GM19351 (cell line): ENCODE results near the gene C1orf21.
"Not testable (repeated sequence)": the region's sequence is repeated elsewhere in the genome, so short reads cannot be mapped to it uniquely, and the experiment has no call there.

Source experiments
- ATAC-seq: cut with Tn5 transposase; IDR thresholded peaks from one replicate; pipeline ENCODE4 v1.9.1; 2021; ENCODE audit warnings: mild to moderate bottlenecking, moderate library complexity; ENCODE audit not compliant: unreplicated experiment

Gene C1orf21, protein sequence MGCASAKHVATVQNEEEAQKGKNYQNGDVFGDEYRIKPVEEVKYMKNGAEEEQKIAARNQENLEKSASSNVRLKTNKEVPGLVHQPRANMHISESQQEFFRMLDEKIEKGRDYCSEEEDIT

GRCh38 chr1:184386312-184387068 is at the start of gene C1orf21:
C1orf21 (plus strand) TSS chr1:184387029; CDS start chr1:184477510, 90,481 bp downstream.
- peak; percentile 82 for ATAC-seq

DNA sequence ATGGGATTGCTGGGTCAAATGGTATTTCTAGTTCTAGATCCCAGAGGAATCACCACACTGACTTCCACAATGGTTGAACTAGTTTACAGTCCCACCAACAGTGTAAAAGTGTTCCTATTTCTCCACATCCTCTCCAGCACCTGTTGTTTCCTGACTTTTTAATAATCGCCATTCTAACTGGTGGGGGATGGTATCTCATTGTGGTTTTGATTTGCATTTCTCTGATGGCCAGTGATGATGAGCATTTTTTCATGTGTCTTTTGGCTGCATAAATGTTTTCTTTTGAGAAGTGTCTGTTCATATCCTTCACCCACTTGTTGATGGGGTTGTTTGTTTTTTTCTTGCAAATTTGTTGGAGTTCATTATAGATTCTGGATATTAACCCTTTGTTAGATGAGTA is 49.0 kb upstream of the C1orf21 start:
- not testable (repeated sequence) for ATAC-seq

GRCh38 chr1:184340984-184341383 is 45.8 kb upstream of the C1orf21 start:
- no peak for ATAC-seq

- no peak for ATAC-seq
Observed at GRCh38 chr1:184350573-184350972, 36.3 kb upstream of the C1orf21 start.

GRCh38 chr1:184351416-184351975 is 35.3 kb upstream of the C1orf21 start:
- ATAC-seq, result no peak

DNA sequence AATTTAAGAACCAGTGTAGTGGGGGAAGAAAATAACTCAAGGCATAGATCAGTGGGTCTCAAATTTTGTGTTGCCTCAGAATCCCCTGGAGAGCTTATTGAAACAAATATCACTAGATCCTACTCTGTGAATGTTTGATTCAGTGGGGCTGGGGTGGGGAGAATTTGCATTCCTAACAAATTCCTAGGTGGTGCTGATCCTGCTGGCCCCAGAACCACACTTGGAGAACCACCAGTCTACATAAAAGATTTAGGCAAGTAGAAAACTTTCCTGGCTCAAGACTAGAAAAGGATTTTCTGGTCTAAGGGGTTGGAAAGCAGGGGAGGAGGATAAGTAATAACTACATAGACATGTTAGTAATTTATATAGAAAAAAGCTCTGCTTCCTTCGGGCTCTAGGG is 34.1 kb upstream of the C1orf21 start:
- ATAC-seq, result no peak

DNA sequence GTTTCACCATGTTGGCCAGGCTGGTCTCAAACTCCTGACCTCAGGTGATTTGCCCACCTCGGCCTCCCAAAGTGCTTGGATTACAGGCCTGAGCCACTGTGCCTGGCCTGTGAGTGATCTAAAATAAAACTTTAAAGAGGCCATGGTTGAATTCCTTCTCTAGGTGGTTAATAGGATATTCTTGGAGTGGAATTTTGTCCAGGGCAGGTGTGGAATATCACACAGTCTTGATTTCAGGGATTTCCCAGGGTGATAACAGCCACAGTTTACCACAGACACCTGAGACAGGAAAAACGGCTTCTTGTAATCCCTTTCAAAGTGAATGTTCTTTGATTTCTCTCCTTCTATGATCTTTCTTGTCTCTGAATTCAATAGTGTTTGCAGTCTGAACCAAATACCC is 32.1 kb upstream of the C1orf21 start:
- ATAC-seq, result no peak

DNA sequence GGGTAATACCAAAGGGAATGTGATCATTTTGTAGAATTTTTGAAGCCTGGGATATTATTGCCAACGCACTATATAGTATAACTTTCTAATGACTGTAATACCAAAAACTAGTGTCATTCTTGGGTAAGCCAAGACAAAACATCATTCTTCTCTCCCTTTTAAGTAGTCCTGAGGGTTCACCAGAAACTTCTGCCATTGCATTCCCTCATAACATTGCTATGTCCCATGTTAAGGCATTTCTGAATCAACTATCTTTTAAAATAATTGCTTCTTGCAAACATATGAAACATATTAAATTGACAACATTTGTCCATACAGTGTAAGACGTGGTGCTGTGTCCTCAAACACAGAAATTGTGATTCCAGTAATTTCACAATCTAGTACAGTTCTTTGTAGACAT is 29.9 kb upstream of the C1orf21 start:
- ATAC-seq, result no peak

DNA sequence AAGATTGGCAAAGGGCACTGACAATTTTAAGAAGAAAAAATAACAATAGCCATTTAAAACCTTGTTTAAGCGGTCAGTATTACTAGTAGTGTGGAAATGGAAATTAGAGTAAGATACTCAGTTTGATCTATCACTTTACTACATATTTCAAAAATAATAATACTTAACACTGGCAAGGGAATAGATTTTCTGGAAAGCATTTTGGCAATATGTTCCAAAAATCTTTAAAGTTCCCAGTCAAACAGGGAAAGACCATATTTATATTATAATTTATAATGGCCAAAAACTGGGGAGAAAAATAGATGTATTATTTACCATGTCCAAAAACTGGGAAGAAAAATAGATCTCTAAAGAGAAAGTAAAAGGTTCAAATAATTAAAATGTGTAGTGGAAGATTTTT is 28.6 kb upstream of the C1orf21 start:
- ATAC-seq, result no peak

- peak; percentile 79 for ATAC-seq
Observed at GRCh38 chr1:184359909-184360308, 26.9 kb upstream of the C1orf21 start.

GRCh38 chr1:184362876-184363275 is 24.0 kb upstream of the C1orf21 start:
- ATAC-seq, result no peak

GRCh38 chr1:184365699-184366098 is 21.1 kb upstream of the C1orf21 start:
- ATAC-seq, result no peak

GRCh38 chr1:184366997-184367396 is 19.8 kb upstream of the C1orf21 start:
- no peak for ATAC-seq

GRCh38 chr1:184367427-184368038 is 19.3 kb upstream of the C1orf21 start:
- no peak for ATAC-seq

DNA sequence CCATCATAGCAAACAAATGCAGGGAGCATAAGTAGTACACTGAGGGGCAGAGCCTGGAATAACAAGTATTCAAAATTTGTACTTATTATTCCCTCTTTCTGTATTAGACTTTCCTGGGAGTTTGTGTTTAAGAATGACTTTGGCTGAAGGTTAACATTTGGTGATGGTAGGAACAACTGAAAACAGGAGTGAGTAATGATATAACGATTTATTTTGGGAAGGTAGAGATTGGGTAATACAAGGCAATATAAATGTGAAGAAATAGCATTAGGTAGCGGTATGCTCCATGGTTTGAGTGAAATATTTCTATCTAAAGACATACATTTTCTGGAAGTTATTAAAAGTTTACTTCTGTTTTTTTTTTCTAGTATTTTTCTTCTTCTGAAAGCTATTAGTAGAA is 18.5 kb upstream of the C1orf21 start:
- ATAC-seq, result no peak

DNA sequence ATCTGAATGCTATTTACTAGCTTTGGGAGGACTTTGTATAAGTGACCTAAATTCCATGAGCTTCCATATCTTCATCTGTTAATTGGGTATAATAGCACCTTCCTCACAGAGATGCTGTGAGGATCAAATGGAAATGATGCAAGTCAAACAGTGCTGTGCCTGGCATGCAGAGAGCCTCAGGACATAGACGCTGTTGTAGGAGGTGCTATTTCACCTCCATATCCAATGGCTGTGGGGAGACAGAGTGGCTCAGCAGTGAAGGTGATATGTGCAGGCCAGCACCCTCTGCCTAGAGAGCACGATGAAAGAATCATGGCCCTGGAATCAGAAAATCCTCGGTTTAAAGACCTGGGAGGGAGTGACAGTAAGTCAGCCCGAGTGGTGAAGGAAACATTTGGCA is 16.0 kb upstream of the C1orf21 start:
- no peak for ATAC-seq

- ATAC-seq, result no peak
Observed at GRCh38 chr1:184373155-184373554, 13.7 kb upstream of the C1orf21 start.

DNA sequence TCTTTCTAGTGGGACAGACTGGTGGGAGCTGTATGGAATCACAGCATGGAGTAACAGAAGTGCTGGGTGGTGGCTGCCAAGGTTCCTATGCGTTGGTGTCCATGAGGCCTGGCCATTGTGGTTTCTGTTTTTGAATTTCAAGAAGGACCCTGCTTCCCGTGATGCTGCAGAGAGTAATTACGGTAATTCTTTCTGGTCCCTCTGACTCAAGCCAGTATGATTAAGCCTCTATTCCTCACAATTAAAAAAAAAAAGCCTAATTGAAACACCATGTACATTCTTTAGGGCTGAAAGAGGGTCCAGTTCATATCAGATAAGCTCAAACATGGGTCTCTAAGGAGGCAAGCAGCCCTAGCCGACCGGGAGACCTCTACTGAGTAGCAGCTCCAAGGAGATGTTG is 10.5 kb upstream of the C1orf21 start:
- ATAC-seq, result no peak

DNA sequence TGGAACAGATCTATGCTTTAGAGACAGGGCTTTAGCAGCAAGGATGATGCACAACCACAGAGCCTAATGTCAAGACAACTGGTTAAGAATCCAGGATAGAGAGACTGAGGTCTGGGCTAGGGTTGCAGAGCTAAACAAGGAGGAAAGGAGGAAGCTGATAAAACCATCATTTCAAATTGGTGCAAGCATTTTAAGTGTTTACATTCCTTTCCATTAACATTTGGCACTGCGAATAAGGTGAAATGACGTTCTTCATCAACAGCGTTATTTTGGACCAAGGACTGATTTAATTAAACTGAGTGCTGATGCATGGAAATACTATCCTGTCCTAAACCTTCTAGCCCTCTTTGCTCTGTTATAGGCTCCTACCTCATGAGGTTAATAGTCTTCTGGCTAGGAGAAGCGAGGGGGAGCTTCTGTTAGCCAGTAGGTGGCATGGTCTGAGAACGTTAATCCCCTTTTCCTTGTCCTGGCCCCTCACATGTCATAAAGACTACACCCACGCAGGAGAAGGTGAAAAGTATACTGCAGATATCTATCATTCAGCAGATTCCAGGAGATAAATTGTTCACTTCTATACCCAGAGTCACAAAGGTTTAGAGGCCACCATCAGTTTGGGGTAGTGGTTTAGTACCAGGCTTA is 7.6 kb upstream of the C1orf21 start:
- no peak for ATAC-seq

DNA sequence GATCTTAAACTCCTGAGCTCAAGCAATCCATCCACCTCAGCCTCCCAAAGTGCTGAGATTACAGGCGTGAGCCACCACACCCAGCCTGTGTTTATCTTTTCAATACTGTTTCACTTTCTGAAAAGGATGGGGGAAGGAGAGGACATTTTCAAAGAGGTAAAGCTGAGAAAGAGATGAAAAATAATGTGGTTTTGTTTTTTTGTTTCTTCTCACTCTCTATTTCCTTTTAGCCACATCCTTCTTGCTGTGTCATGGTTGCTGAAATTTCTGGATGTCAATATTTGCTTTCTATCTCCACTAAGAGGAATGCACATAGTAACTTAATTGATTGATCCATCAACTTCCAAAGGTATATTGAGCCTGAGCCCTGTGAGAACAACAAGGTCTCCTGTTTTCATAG is 6.4 kb upstream of the C1orf21 start:
- no peak for ATAC-seq

GRCh38 chr1:184383772-184384323 is 3.0 kb upstream of the C1orf21 start:
- no peak for ATAC-seq
